Neural progenitor cell (in vitro differentiated cells): Measurements from ENCODE around the gene PIP4K2A.

Source experiments
- EZH2phosphoT487 ChIP-seq: fragments of 200-600 bp; sonication (generic); IDR thresholded peaks from 2 replicates; pipeline ENCODE4 v1.6.1; 2017; ENCODE audit warnings: antibody characterized with exemption
- TF ChIP-seq, protein P1 (sequence below): fragments of 200-600 bp; sonication (generic); IDR thresholded peaks from 2 replicates; pipeline ENCODE4 v1.5.1; 2017; ENCODE audit warnings: antibody characterized with exemption, mild to moderate bottlenecking

- TF ChIP-seq EZH2phosphoT487, result no peak
- TF ChIP-seq, protein P1, sequence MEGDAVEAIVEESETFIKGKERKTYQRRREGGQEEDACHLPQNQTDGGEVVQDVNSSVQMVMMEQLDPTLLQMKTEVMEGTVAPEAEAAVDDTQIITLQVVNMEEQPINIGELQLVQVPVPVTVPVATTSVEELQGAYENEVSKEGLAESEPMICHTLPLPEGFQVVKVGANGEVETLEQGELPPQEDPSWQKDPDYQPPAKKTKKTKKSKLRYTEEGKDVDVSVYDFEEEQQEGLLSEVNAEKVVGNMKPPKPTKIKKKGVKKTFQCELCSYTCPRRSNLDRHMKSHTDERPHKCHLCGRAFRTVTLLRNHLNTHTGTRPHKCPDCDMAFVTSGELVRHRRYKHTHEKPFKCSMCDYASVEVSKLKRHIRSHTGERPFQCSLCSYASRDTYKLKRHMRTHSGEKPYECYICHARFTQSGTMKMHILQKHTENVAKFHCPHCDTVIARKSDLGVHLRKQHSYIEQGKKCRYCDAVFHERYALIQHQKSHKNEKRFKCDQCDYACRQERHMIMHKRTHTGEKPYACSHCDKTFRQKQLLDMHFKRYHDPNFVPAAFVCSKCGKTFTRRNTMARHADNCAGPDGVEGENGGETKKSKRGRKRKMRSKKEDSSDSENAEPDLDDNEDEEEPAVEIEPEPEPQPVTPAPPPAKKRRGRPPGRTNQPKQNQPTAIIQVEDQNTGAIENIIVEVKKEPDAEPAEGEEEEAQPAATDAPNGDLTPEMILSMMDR, result no peak
Observed at GRCh38 chr10:22580711-22581110, 133.7 kb downstream of the PIP4K2A start.
